HG03565 (cell line): ENCODE measurements around the gene INVS.
"Not testable (repeated sequence)": the region's sequence is repeated elsewhere in the genome, so short reads cannot be mapped to it uniquely, and the experiment has no call there.

Source experiments
- ATAC-seq: cut with Tn5 transposase; IDR thresholded peaks from one replicate; pipeline ENCODE4 v1.9.1; 2021; ENCODE audit warnings: mild to moderate bottlenecking, moderate library complexity; ENCODE audit not compliant: unreplicated experiment

The INVS gene

GRCh38 chr9:100191264-100191663 lies 92.2 kb downstream of the INVS start:
- ATAC-seq, result no peak

- no peak for ATAC-seq
These were observed 94.0 kb downstream of the INVS start for GRCh38 chr9:100193078-100193477.

GRCh38 chr9:100196215-100196614 lies 97.2 kb downstream of the INVS start:
- no peak for ATAC-seq

GRCh38 chr9:100196828-100197227 lies 97.8 kb downstream of the INVS start:
- ATAC-seq, result no peak

GRCh38 chr9:100197553-100197952 lies 98.5 kb downstream of the INVS start:
- no peak for ATAC-seq

GRCh38 chr9:100202806-100203205 lies 103.8 kb downstream of the INVS start:
- ATAC-seq, result no peak

GRCh38 chr9:100204796-100205195 lies 105.8 kb downstream of the INVS start:
- ATAC-seq, result no peak

GRCh38 chr9:100206899-100207298 lies 107.9 kb downstream of the INVS start:
- ATAC-seq, result no peak

GRCh38 chr9:100208673-100209072 lies 109.6 kb downstream of the INVS start:
- ATAC-seq, result no peak

GRCh38 chr9:100211476-100211875 lies 112.4 kb downstream of the INVS start:
- ATAC-seq, result no peak

- ATAC-seq, result no peak
These were observed 114.9 kb downstream of the INVS start for GRCh38 chr9:100213730-100214477.

GRCh38 chr9:100216178-100216787 lies 117.2 kb downstream of the INVS start:
- ATAC-seq, result peak; percentile 56

- ATAC-seq, result no peak
These were observed 118.5 kb downstream of the INVS start for GRCh38 chr9:100217536-100217935.

GRCh38 chr9:100219347-100219746 lies 120.3 kb downstream of the INVS start:
- peak; percentile 78 for ATAC-seq

GRCh38 chr9:100220936-100221335 lies 121.9 kb downstream of the INVS start:
- ATAC-seq, result no peak

GRCh38 chr9:100221538-100221937 lies 122.5 kb downstream of the INVS start:
- ATAC-seq, result no peak

- no peak for ATAC-seq
These were observed 123.6 kb downstream of the INVS start for GRCh38 chr9:100222674-100223073.

- no peak for ATAC-seq
These were observed 128.6 kb downstream of the INVS start for GRCh38 chr9:100227636-100228035.

- ATAC-seq, result no peak
These were observed 129.4 kb downstream of the INVS start for GRCh38 chr9:100228352-100228869.

GRCh38 chr9:100229136-100229535 lies 130.1 kb downstream of the INVS start:
- no peak for ATAC-seq

GRCh38 chr9:100229561-100229960 lies 130.5 kb downstream of the INVS start:
- no peak for ATAC-seq

GRCh38 chr9:100236986-100237385 lies 137.9 kb downstream of the INVS start:
- ATAC-seq, result not testable (repeated sequence)
